IMR-90 (cell line): ENCODE results near the gene HVCN1. TPM values are rescaled to one million over a fixed set of nuclear protein-coding genes. Genes with fewer than 3 reads are reported as not detected.

Experiments
- ATAC-seq: fragments of 200-7000 bp; cut with Tn5 transposase; 2 replicates; pipeline ENCODE4 v1.9.1; 2020; ENCODE audit warnings: low read depth, mild to moderate bottlenecking, moderate library complexity
- BruUV-seq: library from RNA; stranded (reverse); fragments of 400-500 nt; replicated peaks from 2 replicates; lab custom pipeline; 2021; lab: Mats Ljungman, UMichigan
- CTCF ChIA-PET: fragments of 300-600 bp; formaldehyde crosslinking; extraction: SDS; loops from one replicate; lab custom pipeline; 2021; ENCODE audit warnings: antibody characterized with exemption; lab: Yijun Ruan, JAX
- POLR2A ChIA-PET: fragments of 300-600 bp; sonication (Branson Sonifier 250); formaldehyde crosslinking; loops from one replicate; lab custom pipeline; 2022; ENCODE audit warnings: antibody characterized with exemption; ENCODE audit not compliant: unreplicated experiment; lab: Charles Lee
- DNase-seq: peaks from one replicate; pipeline ENCODE4 v3.0.0; 2013
- H2AFZ ChIP-seq: replicated peaks from 2 replicates; pipeline ENCODE3; 2013; ENCODE audit warnings: low read length, mild to moderate bottlenecking; ENCODE audit not compliant: poor library complexity
- H2AK5ac ChIP-seq: 2 replicates; pipeline ENCODE4 v1.6.1; 2013; ENCODE audit warnings: low read depth, low read length, inconsistent platforms
- H2AK9ac ChIP-seq: replicated peaks from 2 replicates; pipeline ENCODE3; 2013; ENCODE audit warnings: mild to moderate bottlenecking, low read depth, low read length, moderate library complexity; ENCODE audit not compliant: poor library complexity
- H2BK120ac ChIP-seq: 2 replicates; pipeline ENCODE4 v1.6.1; 2013; ENCODE audit warnings: low read depth, low read length, inconsistent platforms
- H2BK15ac ChIP-seq: 3 replicates; pipeline ENCODE4 v1.6.1; 2013; ENCODE audit warnings: low read depth, low read length, inconsistent platforms
- H2BK20ac ChIP-seq: 2 replicates; pipeline ENCODE4 v1.6.1; 2013; ENCODE audit warnings: low read depth, mild to moderate bottlenecking, inconsistent platforms, low read length, moderate library complexity
- H2BK5ac ChIP-seq: 2 replicates; pipeline ENCODE4 v1.6.1; 2013; ENCODE audit warnings: mild to moderate bottlenecking, low read depth, low read length, inconsistent platforms; ENCODE audit not compliant: poor library complexity, severe bottlenecking
- H3K14ac ChIP-seq: replicated peaks from 2 replicates; pipeline ENCODE4 v1.6.1; 2013; ENCODE audit warnings: low read depth, low read length, inconsistent platforms
- H3K18ac ChIP-seq: 2 replicates; pipeline ENCODE4 v1.6.1; 2013; ENCODE audit warnings: low read depth, low read length, control low read depth
- H3K23ac ChIP-seq: 2 replicates; pipeline ENCODE4 v1.6.1; 2013; ENCODE audit warnings: low read depth, low read length, inconsistent platforms
- H3K27ac ChIP-seq: 2 replicates; pipeline ENCODE4 v1.5.1; 2013; ENCODE audit warnings: mild to moderate bottlenecking, control low read depth, low read length; ENCODE audit not compliant: insufficient read depth
- H3K27me3 ChIP-seq: 2 replicates; pipeline ENCODE4 v1.6.1; 2013; ENCODE audit warnings: low read length; ENCODE audit not compliant: control insufficient read depth, insufficient read depth
- H3K36me3 ChIP-seq: 2 replicates; pipeline ENCODE4 v1.6.1; 2013; ENCODE audit warnings: low read length, mixed read lengths; ENCODE audit not compliant: control insufficient read depth, insufficient read depth
- H3K4ac ChIP-seq: 2 replicates; pipeline ENCODE4 v1.6.1; 2013; ENCODE audit warnings: low read depth, low read length, inconsistent platforms
- H3K4me1 ChIP-seq: 2 replicates; pipeline ENCODE4 v1.6.1; 2013; ENCODE audit warnings: low read length, mixed read lengths; ENCODE audit not compliant: control insufficient read depth, insufficient read depth
- H3K4me2 ChIP-seq: 2 replicates; pipeline ENCODE4 v1.6.1; 2013; ENCODE audit warnings: low read depth, mild to moderate bottlenecking, control low read depth, low read length, moderate library complexity
- H3K4me3 ChIP-seq: 2 replicates; pipeline ENCODE4 v1.5.1; 2013; ENCODE audit warnings: low read depth, mild to moderate bottlenecking, control low read depth, low read length, moderate library complexity; ENCODE audit not compliant: insufficient read depth
- H3K56ac ChIP-seq: 2 replicates; pipeline ENCODE4 v1.6.1; 2013; ENCODE audit warnings: low read length, inconsistent platforms; ENCODE audit not compliant: insufficient read depth; ENCODE audit errors: extremely low read depth
- H3K79me1 ChIP-seq, 2 experiments: 2 replicates each; pipeline ENCODE4 v1.6.1; 2013; ENCODE audit warnings: low read length in 2 of 2, inconsistent platforms in 1 of 2, low read depth in 1 of 2
- H3K9ac ChIP-seq: 2 replicates; pipeline ENCODE4 v1.6.1; 2013; ENCODE audit warnings: low read depth, low read length, control low read depth
- H3K9me1 ChIP-seq: 2 replicates; pipeline ENCODE4 v1.6.1; 2013; ENCODE audit warnings: low read length, inconsistent platforms; ENCODE audit not compliant: insufficient read depth
- H3K9me3 ChIP-seq: 2 replicates; pipeline ENCODE4 v1.6.1; 2013; ENCODE audit warnings: low read length; ENCODE audit not compliant: control insufficient read depth, insufficient read depth
- H4K20me1 ChIP-seq: 2 replicates; pipeline ENCODE4 v1.6.1; 2013; ENCODE audit warnings: low read length, inconsistent platforms; ENCODE audit not compliant: insufficient read depth
- H4K5ac ChIP-seq: 2 replicates; pipeline ENCODE4 v1.6.1; 2013; ENCODE audit warnings: mild to moderate bottlenecking, low read depth, low read length, control low read depth
- H4K8ac ChIP-seq, 2 experiments: 2 replicates each; pipeline ENCODE4 v1.6.1; 2013; ENCODE audit warnings: low read depth in 2 of 2, low read length in 2 of 2, control low read depth in 1 of 2, inconsistent platforms in 1 of 2
- H4K91ac ChIP-seq: 2 replicates; pipeline ENCODE4 v1.6.1; 2013; ENCODE audit warnings: low read depth, low read length, inconsistent platforms; ENCODE audit not compliant: insufficient read depth
- BHLHE40 ChIP-seq: fragments of 150-350 bp; IDR thresholded peaks from 2 replicates; pipeline ENCODE4 v1.6.1; 2016; ENCODE audit warnings: mild to moderate bottlenecking, low read depth, low read length
- CEBPB ChIP-seq: IDR thresholded peaks from 2 replicates; pipeline ENCODE4 v1.6.1; 2012; ENCODE audit warnings: low read depth, low read length, improper control_type of control experiment
- CHD1 ChIP-seq: IDR thresholded peaks from 2 replicates; pipeline ENCODE4 v1.6.1; 2012; ENCODE audit warnings: low read depth, low read length, improper control_type of control experiment
- FOS ChIP-seq: fragments of 150-350 bp; IDR thresholded peaks from 2 replicates; pipeline ENCODE4 v1.6.1; 2016; ENCODE audit warnings: low read depth, low read length
- MAFK ChIP-seq: IDR thresholded peaks from 2 replicates; pipeline ENCODE4 v1.6.1; 2012; ENCODE audit warnings: low read depth, low read length, improper control_type of control experiment
- MAZ ChIP-seq: IDR thresholded peaks from 2 replicates; pipeline ENCODE4 v1.6.1; 2012; ENCODE audit warnings: low read depth, mild to moderate bottlenecking, low read length, improper control_type of control experiment, moderate library complexity, borderline replicate concordance
- MXI1 ChIP-seq: IDR thresholded peaks from 2 replicates; pipeline ENCODE4 v1.6.1; 2012; ENCODE audit warnings: low read depth, mild to moderate bottlenecking, low read length, moderate library complexity, borderline replicate concordance
- NFE2L2 ChIP-seq: fragments of 150-350 bp; IDR thresholded peaks from 2 replicates; pipeline ENCODE4 v1.6.1; 2016; ENCODE audit warnings: low read depth, mild to moderate bottlenecking, low read length
- POLR2A ChIP-seq: IDR thresholded peaks from 2 replicates; pipeline ENCODE4 v1.6.1; 2012; ENCODE audit warnings: mild to moderate bottlenecking, low read depth, low read length
- RAD21 ChIP-seq: IDR thresholded peaks from 2 replicates; pipeline ENCODE4 v1.6.1; 2012; ENCODE audit warnings: low read length, improper control_type of control experiment
- RCOR1 ChIP-seq: IDR thresholded peaks from 2 replicates; pipeline ENCODE4 v1.6.1; 2012; ENCODE audit warnings: mild to moderate bottlenecking, low read length, improper control_type of control experiment; ENCODE audit not compliant: insufficient replicate concordance
- RFX5 ChIP-seq: IDR thresholded peaks from 2 replicates; pipeline ENCODE4 v1.8.0; 2012; ENCODE audit warnings: low read depth, mild to moderate bottlenecking, low read length, moderate library complexity
- SMC3 ChIP-seq: fragments of 150-350 bp; IDR thresholded peaks from 2 replicates; pipeline ENCODE4 v1.6.1; 2016; ENCODE audit warnings: low read depth, mild to moderate bottlenecking, antibody characterized with exemption, low read length, moderate library complexity
- WGBS, 2 experiments: methylation state at CpG; one replicate each; pipeline versions ENCODE4 v1.1.5 to v1.1.7; 2013; ENCODE audit warnings: missing lambda C conversion rate in 2 of 2; ENCODE audit not compliant: insufficient read length in 1 of 2; ENCODE audit errors: extremely low coverage in 2 of 2; 5-methylcytosine and 5-hydroxymethylcytosine counted together
- dilution Hi-C: fragments of 300-500 bp; cut with HindIII; formaldehyde crosslinking; loops from one replicate; pipeline ENCODE4 v1.14.3; 2018; ENCODE audit warnings: low sequenced_read_pairs; ENCODE audit not compliant: unreplicated experiment
- in situ Hi-C: fragments of 300-500 bp; cut with MboI; formaldehyde crosslinking; loops from 3 replicates; pipeline ENCODE4 v1.14.3; 2019; ENCODE audit warnings: low sequenced_read_pairs, inconsistent platforms, mixed read lengths
- intact Hi-C: fragments of 100-400 bp; cut with micrococcal nuclease; formaldehyde crosslinking; loops from 2 replicates; pipeline ENCODE4 v1.10.0; 2022
- polyA plus RNA-seq, 3 experiments: library from polyadenylated mRNA; depleted of rRNA; stranded (reverse); fragments of >200 nt; gene quantifications; 2 replicates each; pipeline ENCODE4 v1.2.3, GENCODE V29; 2012; ENCODE audit warnings: low replicate concordance in 1 of 3
- total RNA-seq: library from RNA; depleted of rRNA; stranded (reverse); fragments of >200 nt; gene quantifications from 2 replicates; pipeline ENCODE4 v1.2.3, GENCODE V29; 2012
- TF ChIP-seq, protein P1 (sequence below): fragments of 150-350 bp; IDR thresholded peaks from 2 replicates; pipeline ENCODE4 v1.6.1; 2017; ENCODE audit warnings: mild to moderate bottlenecking, antibody characterized with exemption, low read length, low read depth
- TF ChIP-seq, protein P2 (sequence below): conservative IDR thresholded peaks from 2 replicates; pipeline ENCODE4 v1.5.1; 2012; ENCODE audit warnings: mild to moderate bottlenecking, low read depth, low read length, improper control_type of control experiment
- TF ChIP-seq, protein P3 (sequence below): fragments of 150-350 bp; IDR thresholded peaks from 2 replicates; pipeline ENCODE4 v1.6.1; 2016; ENCODE audit warnings: low read depth, mild to moderate bottlenecking, low read length, moderate library complexity, borderline replicate concordance

The HVCN1 gene
- total and polyA plus RNA-seq, 2 of the 4 experiments (the other 2 are of a cell fraction): 1.9 to 2.0 TPM

DNA sequence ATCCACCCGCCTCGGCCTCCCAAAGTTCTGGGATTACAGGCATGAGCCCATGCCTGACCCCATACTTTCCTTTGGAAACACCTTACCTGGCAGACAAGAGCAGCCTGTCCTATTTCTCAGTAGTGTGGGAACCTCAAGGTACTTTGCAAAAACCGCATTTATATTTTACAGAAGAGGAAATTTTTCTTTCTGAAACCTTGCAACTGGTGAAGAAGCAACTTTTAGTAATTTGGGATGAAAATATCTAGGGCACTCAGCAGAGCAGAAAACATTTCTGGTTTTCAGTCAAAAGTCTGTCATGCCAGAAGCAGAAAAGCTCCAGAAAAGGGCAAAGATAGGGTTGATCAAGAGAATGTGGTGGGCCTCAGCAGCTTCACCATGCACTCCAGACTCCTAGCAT lies 21.2 kb downstream of the HVCN1 start:
- Histone ChIP-seq H4K5ac (no peak overlapping the region), H2AFZ (no peak overlapping the region), H3K4ac (no peak overlapping the region), H2BK20ac (no peak overlapping the region), H3K56ac (no peak overlapping the region), H4K91ac (no peak overlapping the region), H3K23ac (no peak overlapping the region), H3K18ac (no peak overlapping the region), H3K79me1 (no peaks in the 10 kb centered on the region), H4K8ac (no peak overlapping the region), H3K9me1 (no peaks in the 10 kb centered on the region), H2AK9ac (no peak overlapping the region), H3K9ac (no peak overlapping the region), H3K36me3 (no peaks in the 10 kb centered on the region), H2BK15ac (no peak overlapping the region), H2BK5ac (no peak overlapping the region), H3K4me1 (no peaks in the 10 kb centered on the region), H3K27ac (no peak overlapping the region), H4K20me1 (no peaks in the 10 kb centered on the region), H3K4me3 (no peak overlapping the region), H3K9me3 (no peaks in the 10 kb centered on the region; the same call in 1 of the 2 replicates), H3K14ac (no peak overlapping the region), H3K4me2 (no peak overlapping the region), H3K27me3 (peaks cover 10% of the 10 kb centered on the region), H2BK120ac (no peak overlapping the region), H2AK5ac (no peak overlapping the region)
- no CpG with 5 or more reads among the region's 3 CpGs for WGBS, 2 experiments
- BruUV-seq: no TSS peak
- CTCF ChIA-PET: no interaction called here
- dilution Hi-C loops (no loop called here), in situ Hi-C loops (no loop called here), intact Hi-C loops (no loop called here)
- DNase-seq (no peak), ATAC-seq (no peak)
- POLR2A ChIA-PET: no interaction called here
- no peak for TF ChIP-seq RFX5
- no peak for TF ChIP-seq MAZ
- no peak for TF ChIP-seq NFE2L2
- no peak for TF ChIP-seq MXI1
- TF ChIP-seq POLR2A: no peak
- TF ChIP-seq, protein P1, sequence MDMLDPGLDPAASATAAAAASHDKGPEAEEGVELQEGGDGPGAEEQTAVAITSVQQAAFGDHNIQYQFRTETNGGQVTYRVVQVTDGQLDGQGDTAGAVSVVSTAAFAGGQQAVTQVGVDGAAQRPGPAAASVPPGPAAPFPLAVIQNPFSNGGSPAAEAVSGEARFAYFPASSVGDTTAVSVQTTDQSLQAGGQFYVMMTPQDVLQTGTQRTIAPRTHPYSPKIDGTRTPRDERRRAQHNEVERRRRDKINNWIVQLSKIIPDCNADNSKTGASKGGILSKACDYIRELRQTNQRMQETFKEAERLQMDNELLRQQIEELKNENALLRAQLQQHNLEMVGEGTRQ: no peak
- TF ChIP-seq SMC3: no peak
- no peak for TF ChIP-seq FOS
- TF ChIP-seq, protein P2, sequence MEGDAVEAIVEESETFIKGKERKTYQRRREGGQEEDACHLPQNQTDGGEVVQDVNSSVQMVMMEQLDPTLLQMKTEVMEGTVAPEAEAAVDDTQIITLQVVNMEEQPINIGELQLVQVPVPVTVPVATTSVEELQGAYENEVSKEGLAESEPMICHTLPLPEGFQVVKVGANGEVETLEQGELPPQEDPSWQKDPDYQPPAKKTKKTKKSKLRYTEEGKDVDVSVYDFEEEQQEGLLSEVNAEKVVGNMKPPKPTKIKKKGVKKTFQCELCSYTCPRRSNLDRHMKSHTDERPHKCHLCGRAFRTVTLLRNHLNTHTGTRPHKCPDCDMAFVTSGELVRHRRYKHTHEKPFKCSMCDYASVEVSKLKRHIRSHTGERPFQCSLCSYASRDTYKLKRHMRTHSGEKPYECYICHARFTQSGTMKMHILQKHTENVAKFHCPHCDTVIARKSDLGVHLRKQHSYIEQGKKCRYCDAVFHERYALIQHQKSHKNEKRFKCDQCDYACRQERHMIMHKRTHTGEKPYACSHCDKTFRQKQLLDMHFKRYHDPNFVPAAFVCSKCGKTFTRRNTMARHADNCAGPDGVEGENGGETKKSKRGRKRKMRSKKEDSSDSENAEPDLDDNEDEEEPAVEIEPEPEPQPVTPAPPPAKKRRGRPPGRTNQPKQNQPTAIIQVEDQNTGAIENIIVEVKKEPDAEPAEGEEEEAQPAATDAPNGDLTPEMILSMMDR: no peak
- no peak for TF ChIP-seq RCOR1
- no peak for TF ChIP-seq BHLHE40
- no peak for TF ChIP-seq CHD1
- no peak for TF ChIP-seq CEBPB
- TF ChIP-seq MAFK: no peak
- TF ChIP-seq, protein P3, sequence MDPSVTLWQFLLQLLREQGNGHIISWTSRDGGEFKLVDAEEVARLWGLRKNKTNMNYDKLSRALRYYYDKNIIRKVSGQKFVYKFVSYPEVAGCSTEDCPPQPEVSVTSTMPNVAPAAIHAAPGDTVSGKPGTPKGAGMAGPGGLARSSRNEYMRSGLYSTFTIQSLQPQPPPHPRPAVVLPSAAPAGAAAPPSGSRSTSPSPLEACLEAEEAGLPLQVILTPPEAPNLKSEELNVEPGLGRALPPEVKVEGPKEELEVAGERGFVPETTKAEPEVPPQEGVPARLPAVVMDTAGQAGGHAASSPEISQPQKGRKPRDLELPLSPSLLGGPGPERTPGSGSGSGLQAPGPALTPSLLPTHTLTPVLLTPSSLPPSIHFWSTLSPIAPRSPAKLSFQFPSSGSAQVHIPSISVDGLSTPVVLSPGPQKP: no peak
- no peak for TF ChIP-seq RAD21
